C4-2B (cell line): ENCODE measurements around the gene CUX1.
"Not testable (repeated sequence)": the region's sequence is repeated elsewhere in the genome, so short reads cannot be mapped to it uniquely, and the experiment has no call there.

ENCODE experiments used
- H3K27ac ChIP-seq: fragments of 450-650 bp; 2 replicates; pipeline ENCODE4 v1.5.1; 2017
- CTCF ChIP-seq: fragments of 450-650 bp; conservative IDR thresholded peaks from 2 replicates; pipeline ENCODE4 v1.5.1; 2017; ENCODE audit warnings: mild to moderate bottlenecking
- ZFX ChIP-seq: fragments of 450-650 bp; IDR thresholded peaks from 2 replicates; pipeline ENCODE4 v1.6.1; 2017

The CUX1 gene

DNA sequence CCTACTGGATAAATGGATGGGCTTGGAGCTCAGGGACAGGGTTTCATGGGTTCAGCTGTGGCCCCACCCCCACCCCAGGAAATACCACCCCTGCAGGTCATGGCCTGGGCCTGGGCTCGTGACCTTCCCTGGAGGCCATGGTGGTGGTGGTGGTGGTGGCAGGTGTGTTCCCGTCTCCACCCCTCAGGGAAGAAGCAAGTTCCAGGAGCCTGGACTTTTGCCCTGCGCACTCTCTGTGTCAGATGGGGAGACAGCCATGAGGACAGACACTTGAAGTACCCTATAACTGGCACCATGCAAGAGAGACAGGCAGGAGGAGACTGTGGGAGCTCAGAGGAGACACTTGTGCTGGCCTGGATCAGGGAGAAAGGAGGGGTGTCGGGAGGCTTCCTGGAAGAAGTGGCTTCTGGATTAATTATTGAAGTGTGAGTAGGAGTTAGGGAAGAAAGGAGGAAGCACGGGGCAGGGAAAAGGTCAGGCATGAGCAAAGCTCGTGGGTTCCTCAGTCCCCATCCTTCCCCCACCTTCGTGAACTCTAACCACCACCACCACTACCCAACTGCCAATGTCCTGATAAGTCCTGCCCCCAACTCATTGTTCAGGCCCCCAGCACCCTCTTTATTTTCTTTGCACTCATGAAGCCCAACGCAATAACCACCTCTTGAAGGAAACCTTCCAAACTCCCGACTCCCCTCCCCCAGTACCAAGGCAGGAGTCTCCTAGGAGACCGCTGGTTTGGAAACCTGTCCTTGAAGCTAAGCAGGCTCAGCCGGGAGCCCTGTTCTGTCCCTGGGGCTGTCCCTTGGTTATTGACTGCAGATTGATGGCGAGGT is 478.1 kb downstream of the CUX1 start:
- no peak overlapping the region for H3K27ac ChIP-seq
- TF ChIP-seq ZFX (no peak), CTCF (no peak)

DNA sequence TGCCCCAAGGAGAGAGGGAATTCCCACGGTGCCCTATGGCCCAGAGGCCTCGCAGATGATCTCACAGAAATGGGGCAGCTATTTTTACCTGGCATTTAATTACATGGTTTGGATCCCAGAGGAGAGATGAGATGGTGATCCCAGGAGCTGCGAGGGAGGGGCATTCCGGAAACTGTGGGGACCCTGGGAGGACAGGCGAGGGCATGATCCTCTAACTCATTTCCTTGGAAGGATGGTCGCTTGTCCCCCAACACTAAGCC is 478.7 kb downstream of the CUX1 start:
- no peak overlapping the region for H3K27ac ChIP-seq
- TF ChIP-seq CTCF = no peak
- TF ChIP-seq ZFX = no peak

DNA sequence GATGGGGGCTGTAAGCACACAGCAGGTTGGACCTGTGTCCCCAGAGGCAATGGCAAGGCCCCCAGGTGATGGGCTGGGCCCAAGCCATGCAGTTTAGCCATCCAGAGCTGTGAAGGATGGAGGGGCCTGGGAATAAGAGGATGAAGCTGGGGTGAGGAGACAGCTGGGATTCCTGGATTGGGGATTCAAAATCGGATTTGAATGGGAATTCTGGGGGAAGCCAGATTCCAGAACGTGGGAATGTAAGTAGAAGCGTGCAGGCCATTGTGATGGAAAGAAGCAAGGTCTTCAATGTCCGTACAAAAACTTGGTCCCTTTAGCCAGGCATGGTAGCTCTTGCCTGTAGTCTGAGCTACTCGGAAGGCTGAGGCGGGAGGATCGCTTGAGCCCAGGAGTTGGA is 479.1 kb downstream of the CUX1 start:
- TF ChIP-seq ZFX (no peak), CTCF (no peak)
- H3K27ac ChIP-seq = no peak overlapping the region

DNA sequence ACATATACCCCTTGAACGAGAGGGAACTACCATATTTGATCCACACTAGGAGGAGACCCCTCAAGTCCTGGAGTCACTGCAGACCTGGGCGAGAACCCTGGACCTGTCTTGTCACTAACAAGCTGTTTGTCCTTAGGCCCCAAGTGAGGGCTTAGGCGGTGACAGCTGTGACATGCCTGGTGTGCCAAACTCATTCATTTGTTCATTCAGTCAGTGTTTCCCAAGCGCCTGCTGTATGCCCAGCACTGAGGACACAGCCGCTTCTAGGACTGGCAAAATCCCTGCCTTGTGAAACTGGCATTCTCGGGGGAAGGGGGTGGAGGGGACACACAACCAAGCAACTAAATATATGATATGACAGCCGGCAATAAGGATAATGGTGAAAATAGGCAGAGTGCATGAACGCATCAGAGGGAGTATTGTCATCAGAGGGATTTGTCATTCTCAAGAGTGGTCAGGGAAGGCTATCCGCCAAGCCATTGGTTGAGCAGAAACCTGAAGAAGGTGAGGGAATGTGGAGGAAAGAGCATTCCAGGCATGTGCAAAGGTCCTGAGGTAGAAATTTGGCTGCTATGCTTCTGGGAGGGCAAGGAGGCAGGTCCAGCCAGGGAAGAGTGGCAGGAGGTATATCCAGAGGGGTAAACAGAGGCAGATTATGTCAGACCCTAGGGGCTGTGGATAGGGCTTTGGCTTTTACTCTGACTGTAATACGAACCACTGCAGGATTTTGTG is 480.2 kb downstream of the CUX1 start:
- no peak for TF ChIP-seq ZFX
- no peak for TF ChIP-seq CTCF
- H3K27ac ChIP-seq = no peak overlapping the region

- H3K27ac ChIP-seq = no peak overlapping the region
- TF ChIP-seq ZFX = no peak
- TF ChIP-seq CTCF = no peak
These were observed 483.3 kb downstream of the CUX1 start for GRCh38 chr7:102300643-102301221.

DNA sequence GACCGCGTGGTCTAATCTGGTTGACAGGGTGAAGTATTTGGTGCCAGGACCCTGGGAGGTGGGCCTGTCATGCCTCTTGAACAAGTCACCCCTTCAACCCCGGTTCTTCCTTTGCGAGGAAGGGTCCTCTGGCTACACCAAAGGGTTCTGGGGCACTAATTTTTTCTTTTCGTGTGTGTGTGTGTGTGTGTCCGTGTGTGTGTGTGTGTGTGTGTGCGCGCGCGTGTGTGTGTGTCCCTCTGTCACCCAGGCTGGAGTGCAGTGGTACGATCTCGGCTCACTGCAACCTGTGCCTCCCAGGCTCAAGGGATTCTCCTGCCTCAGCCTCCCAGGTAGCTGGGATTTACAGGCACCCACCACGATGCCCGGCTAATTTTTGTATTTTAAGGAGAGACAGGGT is 483.9 kb downstream of the CUX1 start:
- H3K27ac ChIP-seq = not testable (repeated sequence)

GRCh38 chr7:102302025-102302424 is 484.6 kb downstream of the CUX1 start:
- TF ChIP-seq CTCF (no peak), ZFX (no peak)
- no peak overlapping the region for H3K27ac ChIP-seq
